HFF-Myc (cell line): Measurements from ENCODE around the gene SRCIN1.

Experiments
- DNase-seq: peaks from one replicate; pipeline ENCODE4 v3.0.0-alpha.2; 2011; ENCODE audit warnings: low read depth; ENCODE audit errors: extremely low read depth
- H3K4me3 ChIP-seq: replicated peaks from 2 replicates; pipeline ENCODE4 v1.5.1; 2011; ENCODE audit warnings: low read depth, mild to moderate bottlenecking, control low read depth, low read length
- CTCF ChIP-seq: IDR thresholded peaks from 2 replicates; pipeline ENCODE4 v1.5.1; 2012; ENCODE audit warnings: mild to moderate bottlenecking, low read depth, low read length, control low read depth; ENCODE audit errors: missing control alignments

SRCIN1 gene

DNA sequence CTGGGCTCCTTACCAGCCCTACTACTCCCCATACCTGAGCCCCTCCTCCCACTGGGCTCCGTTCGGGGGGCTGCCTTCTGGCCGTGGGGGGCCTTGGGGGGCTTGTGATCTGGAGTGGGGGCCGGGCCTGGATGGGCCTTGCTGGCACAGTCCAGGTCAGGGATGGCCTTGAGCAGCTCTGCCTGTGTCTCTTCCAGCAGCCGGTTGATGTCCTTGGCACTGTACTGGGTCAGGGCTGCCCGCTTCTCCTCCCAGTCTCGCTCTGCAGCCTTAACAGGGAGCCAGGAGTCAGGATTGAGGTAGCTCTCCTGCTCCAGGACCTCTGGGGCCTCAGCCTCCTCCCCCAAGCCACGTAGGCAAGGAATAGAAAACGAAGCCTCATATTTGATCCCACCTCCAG lies 54.6 kb downstream of the SRCIN1 start:
- no peak for TF ChIP-seq CTCF
- no peak for DNase-seq
- H3K4me3 ChIP-seq, result no peak overlapping the region

- DNase-seq, result no peak
- TF ChIP-seq CTCF, result no peak
These were observed 55.1 kb downstream of the SRCIN1 start for GRCh38 chr17:38550661-38551060.

GRCh38 chr17:38549285-38549684 lies 56.5 kb downstream of the SRCIN1 start:
- H3K4me3 ChIP-seq, result no peak overlapping the region
- TF ChIP-seq CTCF, result no peak
- DNase-seq, result no peak

More at GRCh38 chr17:38550661-38551060, 55.1 kb downstream of the SRCIN1 start:
- no peak overlapping the region for H3K4me3 ChIP-seq

- no peak for DNase-seq
- H3K4me3 ChIP-seq, result no peak overlapping the region
- TF ChIP-seq CTCF, result no peak
These were observed 58.3 kb downstream of the SRCIN1 start for GRCh38 chr17:38547444-38547843.

DNA sequence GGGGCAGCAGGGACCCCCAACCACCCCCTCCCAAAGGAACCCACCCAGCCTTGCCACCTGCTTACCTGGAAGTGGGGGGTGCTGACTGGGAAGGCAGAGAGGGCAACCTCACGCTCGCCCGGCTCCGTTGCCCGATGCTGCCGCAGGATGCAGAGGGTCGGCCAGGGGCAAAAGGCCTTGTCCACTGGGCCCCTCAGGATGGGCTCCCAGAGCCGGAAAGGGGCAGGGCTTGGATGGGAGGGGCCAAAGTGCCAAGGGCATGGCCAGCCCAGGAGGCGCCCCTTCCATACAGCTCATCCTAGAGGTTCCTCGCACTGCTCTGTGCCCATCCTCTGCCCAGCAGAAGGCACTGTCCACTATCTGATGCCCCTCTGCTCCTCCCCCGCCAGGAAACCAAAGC lies 59.4 kb downstream of the SRCIN1 start:
- DNase-seq, result no peak
- no peak for TF ChIP-seq CTCF
- H3K4me3 ChIP-seq, result no peak overlapping the region

DNA sequence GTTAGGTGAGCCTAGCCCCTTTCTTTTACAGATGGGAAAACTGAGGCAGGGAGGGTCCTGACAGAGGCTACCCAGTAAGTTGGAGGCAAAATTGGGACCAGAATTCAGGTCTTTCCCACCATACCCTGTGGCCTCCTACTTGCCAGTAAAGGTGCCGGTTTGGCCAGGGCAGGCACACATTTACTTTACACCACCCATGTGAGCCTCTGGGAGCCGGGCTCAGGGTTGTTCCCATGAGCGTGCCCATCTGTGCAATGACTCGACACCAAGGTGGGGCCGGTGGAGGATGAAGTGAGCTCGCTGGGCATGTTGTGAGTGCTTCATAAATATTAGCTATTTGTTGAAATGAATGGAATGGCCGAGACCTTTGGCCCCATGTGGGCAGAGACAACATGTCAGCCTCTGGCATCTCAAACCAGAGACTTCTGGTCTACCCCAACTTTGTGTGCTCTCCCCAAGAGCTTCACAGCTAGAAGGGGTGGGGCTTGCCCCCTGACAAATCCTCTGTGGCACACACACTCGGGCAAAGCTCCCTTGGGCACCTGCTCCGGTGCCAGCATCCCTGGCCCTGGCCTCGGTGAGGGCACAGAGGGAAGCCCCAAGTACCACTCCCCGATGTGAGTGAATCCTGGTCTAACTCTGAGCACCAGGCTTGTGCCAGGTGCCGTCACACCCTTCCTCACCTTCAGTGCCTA lies 60.1 kb downstream of the SRCIN1 start:
- TF ChIP-seq CTCF, result no peak
- no peak overlapping the region for H3K4me3 ChIP-seq
- no peak for DNase-seq

DNA sequence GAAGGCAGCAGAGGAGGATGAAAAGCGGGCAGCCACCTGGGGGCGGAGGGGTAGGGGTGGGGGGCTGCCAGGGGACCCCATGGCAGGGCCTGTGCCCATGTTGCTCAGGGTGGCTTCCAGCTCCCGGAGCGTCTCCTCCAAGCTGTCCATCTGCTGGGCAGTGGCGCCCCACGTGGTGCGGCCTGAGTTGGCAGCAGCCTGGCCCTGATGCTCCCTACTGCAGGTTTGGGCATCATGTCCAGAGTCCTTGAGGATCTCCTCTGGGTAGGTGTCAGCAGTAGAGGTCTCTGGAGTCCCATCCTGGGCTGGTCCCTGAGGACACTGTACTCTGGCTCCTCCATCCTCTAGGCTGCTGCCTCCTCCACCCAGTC lies 60.9 kb downstream of the SRCIN1 start:
- no peak for TF ChIP-seq CTCF
- no peak overlapping the region for H3K4me3 ChIP-seq
- DNase-seq, result no peak
